Fibroblast of lung (primary cell): ENCODE results near the gene POLR3H. TPM values are rescaled to one million over a fixed set of nuclear protein-coding genes. Genes with fewer than 3 reads are reported as not detected.

Experiments used
- DNase-seq, 2 donors: peaks; one replicate each; pipeline versions ENCODE4 v3.0.0 to v3.0.0-alpha.2; 2010; ENCODE audit warnings: low read depth in 2 of 2
- H2AFZ ChIP-seq: 2 replicates; pipeline ENCODE4 v1.5.1; 2012; ENCODE audit warnings: low read length, control low read depth, inconsistent platforms
- H3K27ac ChIP-seq: 2 replicates; pipeline ENCODE4 v1.5.1; 2011; ENCODE audit warnings: low read length, control low read depth; ENCODE audit not compliant: insufficient read depth
- H3K27me3 ChIP-seq: 2 replicates; pipeline ENCODE4 v1.5.1; 2011; ENCODE audit warnings: mild to moderate bottlenecking, low read length; ENCODE audit not compliant: control insufficient read depth, insufficient read depth
- H3K36me3 ChIP-seq: 2 replicates; pipeline ENCODE4 v1.5.1; 2011; ENCODE audit warnings: low read length; ENCODE audit not compliant: control insufficient read depth, insufficient read depth
- H3K4me1 ChIP-seq: 2 replicates; pipeline ENCODE4 v1.5.1; 2011; ENCODE audit warnings: low read length; ENCODE audit not compliant: control insufficient read depth, insufficient read depth; ENCODE audit errors: extremely low read depth
- H3K4me2 ChIP-seq: 2 replicates; pipeline ENCODE4 v1.5.1; 2011; ENCODE audit warnings: low read length, control low read depth; ENCODE audit not compliant: insufficient read depth; ENCODE audit errors: extremely low read depth
- H3K4me3 ChIP-seq, 4 experiments: fragments of 200-600 bp in 1 of 4; sonication (generic) in 1 of 4; replicated peaks in 1 of 4; 2 replicates each; pipeline ENCODE4 v1.5.1; 2011 to 2016; ENCODE audit warnings: low read length in 4 of 4, low read depth in 3 of 4, mild to moderate bottlenecking in 3 of 4, control low read depth in 2 of 4, inconsistent platforms in 1 of 4, mixed read lengths in 1 of 4; ENCODE audit not compliant: insufficient read depth in 1 of 4; ENCODE audit errors: control extremely low read depth in 1 of 4
- H3K79me2 ChIP-seq: 2 replicates; pipeline ENCODE4 v1.5.1; 2012; ENCODE audit warnings: mild to moderate bottlenecking, low read length, inconsistent platforms; ENCODE audit not compliant: control insufficient read depth, insufficient read depth
- H3K9ac ChIP-seq: 2 replicates; pipeline ENCODE4 v1.5.1; 2011; ENCODE audit warnings: mild to moderate bottlenecking, low read length, control low read depth; ENCODE audit not compliant: insufficient read depth
- H3K9me3 ChIP-seq: 2 replicates; pipeline ENCODE4 v1.5.1; 2012; ENCODE audit warnings: low read depth, low read length; ENCODE audit not compliant: control insufficient read depth, insufficient read depth
- H4K20me1 ChIP-seq: 2 replicates; pipeline ENCODE4 v1.5.1; 2011; ENCODE audit warnings: low read length; ENCODE audit not compliant: control insufficient read depth, insufficient read depth; ENCODE audit errors: extremely low read depth
- CTCF ChIP-seq, 2 donors: IDR thresholded peaks in 1 of 2; conservative IDR thresholded peaks in 1 of 2; 1 replicate in 1 of 2; 2 replicates in 1 of 2; pipeline ENCODE4 v1.5.1; 2011 to 2012; ENCODE audit warnings: low read length in 2 of 2, control low read depth in 1 of 2, inconsistent platforms in 1 of 2, low read depth in 1 of 2, mild to moderate bottlenecking in 1 of 2
- EZH2 ChIP-seq: IDR thresholded peaks from 2 replicates; pipeline ENCODE4 v1.5.1; 2012; ENCODE audit warnings: low read length, control low read depth, mild to moderate bottlenecking; ENCODE audit errors: missing control alignments
- polyA plus RNA-seq, 2 donors: library from polyadenylated mRNA; depleted of rRNA in 1 of 2; stranded (reverse) in 1 of 2; unstranded in 1 of 2; fragments of >200 nt; gene quantifications; 2 replicates each; pipeline ENCODE4 v1.2.1, GENCODE V29; 2011 to 2012; ENCODE audit warnings: missing spikeins in 1 of 2
- total RNA-seq: library from RNA; depleted of rRNA; stranded (reverse); fragments of >200 nt; gene quantifications from 2 replicates; pipeline ENCODE4 v1.2.1, GENCODE V29; 2014

POLR3H gene
- total and polyA plus RNA-seq, 2 donors (not counting 1 experiment from before 2014, with no cell fraction given): 19.7 to 42.6 TPM

DNA sequence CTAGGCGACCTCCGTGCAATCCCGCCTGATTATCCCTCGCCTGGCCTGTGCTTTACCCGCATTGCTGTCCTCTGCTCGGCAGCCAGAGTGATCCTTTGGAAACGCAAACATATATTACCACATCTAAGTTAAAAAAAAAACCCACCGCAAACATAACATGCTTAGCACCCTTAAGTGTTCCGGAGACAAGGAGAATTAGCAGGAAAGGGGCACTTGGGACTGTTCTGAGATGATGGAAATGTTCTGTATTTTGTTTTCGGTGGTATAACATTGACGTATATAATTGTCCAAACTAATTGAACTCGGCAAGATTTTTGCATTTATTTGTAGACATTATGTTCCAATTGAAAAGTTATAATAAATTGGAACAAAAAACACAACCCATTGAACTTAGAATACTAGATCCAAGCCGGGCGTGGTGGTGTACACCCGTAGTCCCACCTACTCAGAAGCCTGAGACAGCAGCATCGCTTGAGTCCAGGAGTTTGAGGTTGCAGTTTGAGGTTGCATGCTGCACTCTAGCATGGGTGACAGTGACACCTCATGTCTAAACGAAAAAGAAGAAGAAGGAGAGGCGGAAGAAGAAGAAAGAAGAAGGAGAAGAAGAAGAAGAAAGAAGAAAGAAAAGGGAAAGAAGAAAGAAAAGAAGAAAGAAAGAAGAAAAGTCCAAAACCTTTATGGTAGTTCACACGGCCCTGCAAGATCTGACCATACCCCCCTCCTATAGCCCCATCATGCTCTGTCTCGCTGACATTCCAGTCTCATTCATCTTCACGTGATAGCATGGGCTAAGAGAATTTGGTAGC is 604 bp upstream of the POLR3H start:
- Histone ChIP-seq H3K79me2 (peaks cover 35% of the 10 kb centered on the region), H4K20me1 (no peaks in the 10 kb centered on the region), H3K27ac (peak overlapping the region; percentile 53), H3K9me3 (no peaks in the 10 kb centered on the region), H3K36me3 (peaks cover 3% of the 10 kb centered on the region), H2AFZ (peak overlapping the region; percentile 72), H3K4me2 (peak overlapping the region; percentile 88), H3K4me1 (peaks cover 4% of the 10 kb centered on the region), H3K4me3 (peak overlapping the region; percentile 28 to 59 (median 44)), H3K27me3 (no peaks in the 10 kb centered on the region), H3K9ac (peak overlapping the region; percentile 21)
- TF ChIP-seq CTCF (conservative IDR thresholded peaks at IDR 0.05 in 1 of 2, IDR thresholded peaks at IDR 0.05 in 1 of 2; ENCODE audit: low read depth in 1 of 2, low read length in 2 of 2) (no peak), EZH2 (no peak)
- DNase-seq: no peak

- peak overlapping the region in 2 of 4 experiments; percentile 10 to 92 for H3K4me3 ChIP-seq
- H3K4me2 ChIP-seq: peak overlapping the region; percentile 34
Measured at GRCh38 chr22:41542224-41542623, 2.0 kb downstream of the POLR3H start.

More at GRCh38 chr22:41542224-41542623, 2.0 kb downstream of the POLR3H start:
- no peak overlapping the region for H3K9ac ChIP-seq
- no peak overlapping the region for H3K27ac ChIP-seq
- peaks cover 6% of the 10 kb centered on the region for H3K36me3 ChIP-seq
- H3K9me3 ChIP-seq: no peaks in the 10 kb centered on the region
- H3K27me3 ChIP-seq: no peaks in the 10 kb centered on the region
- peaks cover 4% of the 10 kb centered on the region for H3K4me1 ChIP-seq
- H3K79me2 ChIP-seq: peaks cover 38% of the 10 kb centered on the region
- TF ChIP-seq EZH2 (no peak), CTCF (conservative IDR thresholded peaks at IDR 0.05 in 1 of 2, IDR thresholded peaks at IDR 0.05 in 1 of 2; ENCODE audit: low read depth in 1 of 2, low read length in 2 of 2) (no peak)
- H4K20me1 ChIP-seq: no peaks in the 10 kb centered on the region
- DNase-seq: no peak
- no peak overlapping the region for H2AFZ ChIP-seq
